NCI-H2029 treated with DMSO at 0.1 percent for 48 hours (cell line): Measurements from ENCODE around the gene URB2.

Experiments
- DNase-seq: peaks from one replicate; lab custom pipeline; 2025; lab: John Stamatoyannopoulos, UW

URB2 gene

GRCh38 chr1:229645324-229645993, 19.4 kb downstream of the URB2 start:
- DNase-seq, result no peak

DNA sequence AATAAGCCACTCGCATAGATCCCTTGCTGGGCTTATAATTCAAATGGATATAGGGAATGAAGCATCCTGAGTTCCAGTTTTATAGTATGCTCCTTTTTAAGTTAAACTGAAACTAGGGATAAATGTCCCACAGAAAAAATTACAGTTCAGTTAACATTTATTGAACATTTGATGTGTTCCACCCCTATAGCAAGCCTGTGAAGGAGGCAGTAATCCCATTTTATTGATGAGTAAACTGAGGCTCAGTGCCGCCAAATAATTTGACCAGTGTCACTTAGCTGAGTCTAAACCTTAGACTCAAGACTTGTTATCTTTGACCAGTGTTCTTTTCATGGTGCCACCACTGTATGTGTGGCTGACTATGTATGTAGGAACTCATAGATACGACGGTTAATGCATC, 22.4 kb downstream of the URB2 start:
- DNase-seq, result no peak

- no peak for DNase-seq
These were observed 24.0 kb downstream of the URB2 start for GRCh38 chr1:229650045-229650444.

GRCh38 chr1:229651546-229651945, 25.5 kb downstream of the URB2 start:
- DNase-seq, result no peak

DNA sequence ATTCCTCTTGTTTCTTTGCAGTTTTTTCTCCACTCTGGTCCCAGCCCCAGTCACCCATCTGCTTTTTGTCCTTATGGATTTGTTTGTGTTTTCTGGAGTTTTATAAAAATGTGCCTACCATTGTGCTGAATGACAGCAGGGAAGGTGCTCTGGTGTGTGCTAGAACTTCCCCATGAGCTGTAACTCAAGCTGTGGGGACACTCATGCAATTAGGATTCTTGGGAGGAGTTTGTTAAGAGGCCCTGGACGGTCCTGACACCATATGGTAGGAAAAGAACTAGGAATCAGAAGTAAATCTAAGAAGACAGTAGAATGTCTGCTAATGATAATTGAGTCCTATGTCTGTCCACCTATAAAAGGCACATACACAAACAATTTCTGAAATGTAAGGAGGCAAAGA, 27.4 kb downstream of the URB2 start:
- no peak for DNase-seq

DNA sequence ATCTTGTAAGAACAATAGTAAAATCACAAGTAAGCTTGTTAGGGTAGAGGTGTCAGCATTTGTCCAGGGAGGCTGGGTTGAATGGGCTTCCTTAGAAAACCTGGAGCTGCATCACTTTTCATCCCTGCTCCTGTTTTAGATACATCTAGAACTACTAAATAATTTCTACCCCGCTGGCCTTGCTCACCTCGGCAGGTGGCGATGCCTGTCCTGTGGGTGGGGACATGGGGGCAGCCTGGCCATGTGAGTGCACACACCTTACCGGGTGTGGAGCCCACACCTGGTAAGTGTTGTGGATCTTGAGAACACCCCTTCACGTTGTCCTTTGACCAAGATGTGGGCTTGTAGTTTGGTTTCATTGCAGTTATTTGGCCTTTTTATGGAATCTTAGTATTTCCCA, 29.7 kb downstream of the URB2 start:
- DNase-seq, result no peak

DNA sequence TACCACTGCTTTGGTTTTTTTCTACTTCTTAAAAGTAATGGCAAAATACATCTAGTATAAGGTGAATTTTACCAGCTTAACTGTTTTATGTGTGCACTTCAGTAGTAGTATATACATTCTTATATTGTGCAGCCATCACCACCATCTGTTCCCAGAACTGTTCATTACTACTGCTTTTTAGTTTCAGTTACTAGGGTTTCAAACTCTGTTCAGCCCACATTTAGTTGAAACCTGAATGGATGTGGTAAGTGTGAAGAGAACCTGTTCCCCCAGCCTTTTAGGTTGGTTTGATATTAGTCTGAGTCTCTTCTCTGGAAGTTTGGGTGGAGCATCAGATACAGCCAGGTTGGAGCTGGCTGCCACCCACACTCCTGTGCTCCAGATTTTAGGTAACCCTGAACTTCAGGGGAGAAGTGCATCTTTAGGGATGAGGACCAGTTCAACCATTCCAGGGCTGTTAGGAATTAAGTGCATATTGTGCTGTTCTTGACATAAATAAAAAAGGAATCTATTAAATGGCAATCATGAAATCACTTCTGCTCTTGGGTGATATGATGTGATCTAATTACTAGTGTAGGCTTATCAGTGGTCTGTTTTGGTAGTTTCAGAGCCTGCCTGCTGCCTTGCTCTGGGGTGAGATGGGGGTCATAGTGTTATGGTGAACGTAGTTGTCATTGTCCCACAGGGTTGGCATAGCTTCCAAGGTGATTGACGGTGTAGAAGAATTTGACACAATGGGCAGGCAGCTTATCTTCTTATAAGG, 32.1 kb downstream of the URB2 start:
- no peak for DNase-seq

DNA sequence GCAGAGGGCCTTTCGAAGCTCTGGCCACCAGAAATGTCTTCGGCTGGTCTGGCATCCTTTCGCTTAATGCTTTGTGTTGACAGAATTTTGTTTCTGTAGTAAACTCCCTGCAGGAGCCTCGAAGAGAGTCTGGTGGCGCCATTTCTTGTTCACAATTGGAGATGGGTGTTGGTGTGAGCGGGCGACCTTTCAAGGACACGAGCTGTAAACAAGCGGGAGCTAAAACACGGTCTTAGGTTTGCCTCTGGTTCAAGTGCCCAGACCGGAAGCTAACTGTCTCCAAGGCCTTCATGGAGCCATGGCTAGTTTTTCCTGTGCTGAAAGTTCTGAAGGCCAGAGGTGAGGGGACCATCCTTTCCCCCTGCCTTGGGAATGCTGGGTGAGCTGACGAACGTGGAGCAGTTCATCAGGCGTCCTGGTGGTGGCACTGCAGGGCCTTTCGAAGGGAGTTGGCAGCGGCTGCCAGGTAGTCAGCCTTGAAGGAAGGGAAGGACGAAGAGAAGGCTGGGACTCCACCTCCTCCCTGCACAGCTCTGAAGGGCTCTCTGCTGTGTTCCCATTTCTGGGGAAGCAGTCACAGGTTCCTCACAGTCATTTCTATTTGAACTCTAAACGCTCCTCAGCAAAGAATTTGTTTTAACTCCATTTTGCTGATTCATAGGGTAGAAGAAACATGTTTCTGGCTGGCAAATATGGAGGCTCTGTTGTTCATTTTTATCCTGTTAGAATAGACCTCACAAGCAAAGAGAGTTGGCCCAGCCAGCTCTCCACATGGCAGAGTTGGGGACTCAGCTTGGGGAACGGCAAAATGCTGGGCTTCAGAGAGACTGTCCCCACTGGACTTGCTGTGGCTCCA, 35.2 kb downstream of the URB2 start:
- peak; percentile 48 for DNase-seq

DNA sequence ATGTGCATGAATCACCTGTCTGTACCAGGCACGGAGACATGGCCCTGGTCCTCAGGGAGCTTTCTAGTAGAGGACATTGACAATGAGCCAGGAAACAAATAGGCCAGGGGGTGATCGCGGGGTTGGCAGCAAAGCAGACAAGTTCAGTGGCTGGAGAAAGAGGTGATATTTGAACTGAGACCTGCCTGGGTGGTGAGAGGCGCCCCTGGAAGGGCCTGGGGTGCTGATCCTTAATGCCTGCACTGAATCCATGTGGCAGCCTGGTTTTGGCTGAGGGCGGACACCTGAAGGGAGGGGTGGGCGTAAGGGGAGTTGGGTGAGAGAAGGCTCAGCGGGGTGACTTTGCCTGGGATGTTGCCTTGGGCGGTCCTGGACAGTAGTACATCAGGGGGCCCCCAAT, 35.9 kb downstream of the URB2 start:
- no peak for DNase-seq

- no peak for DNase-seq
These were observed 38.2 kb downstream of the URB2 start for GRCh38 chr1:229664133-229664689.

DNA sequence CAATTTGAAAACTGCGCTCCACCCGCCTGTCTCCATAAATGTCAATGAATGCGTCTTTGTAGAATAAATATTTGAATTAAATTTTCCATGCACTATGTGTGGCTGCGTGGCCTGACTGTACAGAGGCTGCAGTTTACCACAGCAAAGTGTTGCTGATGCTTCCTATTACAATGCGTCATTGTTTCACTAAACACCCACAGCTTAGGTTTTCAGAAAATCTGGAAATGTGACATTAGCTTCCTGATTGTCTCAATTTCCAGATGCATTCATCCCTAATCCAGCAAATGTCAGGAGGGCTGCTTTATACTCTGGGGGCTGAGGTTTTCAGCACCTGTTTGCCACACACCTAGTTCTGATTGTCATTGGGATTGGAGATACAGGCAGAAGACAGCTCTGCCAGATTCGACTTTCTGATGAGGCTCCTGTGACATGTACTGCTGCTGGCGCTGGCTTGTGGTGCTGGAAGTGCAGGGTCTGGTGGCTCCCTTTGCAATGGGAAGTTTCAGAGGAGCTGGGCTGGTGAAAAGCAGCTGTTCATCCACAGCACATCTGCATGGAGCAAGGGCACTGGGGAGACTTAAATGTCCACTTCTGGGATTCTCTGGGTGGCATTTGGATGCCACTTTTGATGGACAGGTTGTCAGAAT, 40.0 kb downstream of the URB2 start:
- no peak for DNase-seq

- no peak for DNase-seq
These were observed 40.5 kb downstream of the URB2 start for GRCh38 chr1:229666585-229666984.

DNA sequence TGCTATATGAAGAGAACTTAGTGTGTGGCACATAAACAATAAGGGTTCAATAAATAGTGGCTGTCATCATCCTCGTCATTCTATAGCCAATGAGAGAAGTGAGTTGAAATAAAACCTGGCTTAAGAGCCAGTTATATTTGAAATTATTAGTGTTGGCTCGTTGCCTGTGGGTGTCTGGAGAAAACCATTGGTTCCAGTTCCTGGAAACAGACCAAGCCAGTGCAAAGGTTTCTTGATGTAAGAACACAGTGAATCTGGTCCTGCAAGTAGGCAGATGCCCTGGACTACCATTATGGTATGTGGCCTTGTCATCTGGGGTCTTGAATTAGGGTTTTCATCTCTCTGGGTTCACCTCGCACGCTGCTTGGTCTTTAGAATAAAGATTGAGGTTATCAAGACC, 43.3 kb downstream of the URB2 start:
- no peak for DNase-seq

- DNase-seq, result no peak
These were observed 45.3 kb downstream of the URB2 start for GRCh38 chr1:229671310-229671709.

GRCh38 chr1:229672246-229672645, 46.2 kb downstream of the URB2 start:
- no peak for DNase-seq

DNA sequence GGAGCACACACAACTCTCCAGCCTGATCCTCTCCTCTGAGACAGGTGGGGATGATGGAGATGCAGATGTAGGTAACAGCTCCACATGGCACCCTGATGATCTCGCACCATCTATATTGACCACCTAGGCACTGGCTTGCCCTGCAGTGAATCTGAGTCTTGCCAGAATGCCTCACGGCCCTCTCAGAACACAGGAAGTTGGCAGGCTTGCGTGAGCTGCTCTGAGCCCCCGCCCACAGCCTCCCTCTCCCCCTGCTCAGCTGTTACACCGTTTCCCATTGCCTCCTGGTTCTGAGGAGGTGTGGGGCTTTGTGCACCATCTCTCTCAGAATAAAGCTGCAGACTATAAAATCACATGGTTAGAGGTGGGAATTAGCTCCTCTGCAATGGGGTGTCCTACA, 48.0 kb downstream of the URB2 start:
- DNase-seq, result no peak

GRCh38 chr1:229675396-229675795, 49.3 kb downstream of the URB2 start:
- DNase-seq, result no peak

GRCh38 chr1:229685149-229685548, 59.1 kb downstream of the URB2 start:
- DNase-seq, result no peak

DNA sequence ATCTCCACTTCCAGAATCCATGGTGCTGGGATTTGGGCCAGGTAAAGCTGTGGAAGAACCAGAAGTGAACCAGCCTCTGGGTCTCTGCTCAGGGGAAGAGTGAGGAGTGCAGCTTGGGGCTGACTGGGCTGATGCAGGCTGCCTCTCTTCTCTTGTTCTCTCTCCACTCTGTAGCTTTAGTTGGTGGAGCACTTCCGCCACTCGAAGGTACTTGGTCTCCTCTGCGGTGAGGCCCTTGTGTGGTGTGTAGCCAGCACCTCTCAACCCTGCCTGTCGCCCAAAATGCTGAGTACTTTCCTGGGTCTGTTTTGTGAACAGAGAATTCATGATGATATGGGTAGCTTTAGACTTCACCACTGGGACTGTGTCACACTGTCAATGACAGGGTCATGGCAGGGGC, 63.2 kb downstream of the URB2 start:
- DNase-seq, result no peak

- no peak for DNase-seq
These were observed 63.9 kb downstream of the URB2 start for GRCh38 chr1:229689904-229690303.

GRCh38 chr1:229690662-229691061, 64.6 kb downstream of the URB2 start:
- DNase-seq, result no peak

DNA sequence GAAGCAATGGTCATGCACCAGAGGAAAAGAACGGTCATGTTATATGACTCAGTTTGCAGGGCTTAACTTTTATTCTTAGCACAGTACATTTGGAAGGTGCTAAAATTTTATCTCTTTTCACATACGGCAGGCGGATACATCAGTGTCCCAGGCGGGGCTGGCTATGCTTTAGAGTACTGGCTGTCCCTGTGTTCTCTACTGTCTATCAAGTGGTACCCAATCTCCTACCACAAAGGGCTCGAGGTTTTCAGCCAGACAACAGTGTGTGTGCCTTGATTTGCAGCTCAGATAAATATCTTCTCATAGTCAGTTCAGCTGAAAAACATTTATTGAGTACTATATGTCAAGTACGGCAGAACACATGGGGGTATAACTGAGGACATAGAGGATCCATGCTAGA, 65.3 kb downstream of the URB2 start:
- no peak for DNase-seq
